GM18868 (cell line): ENCODE measurements around the gene TOMM20.

Experiments
- ATAC-seq: cut with Tn5 transposase; IDR thresholded peaks from one replicate; pipeline ENCODE4 v1.9.1; 2021; ENCODE audit warnings: mild to moderate bottlenecking, moderate library complexity; ENCODE audit not compliant: unreplicated experiment

Gene TOMM20

DNA sequence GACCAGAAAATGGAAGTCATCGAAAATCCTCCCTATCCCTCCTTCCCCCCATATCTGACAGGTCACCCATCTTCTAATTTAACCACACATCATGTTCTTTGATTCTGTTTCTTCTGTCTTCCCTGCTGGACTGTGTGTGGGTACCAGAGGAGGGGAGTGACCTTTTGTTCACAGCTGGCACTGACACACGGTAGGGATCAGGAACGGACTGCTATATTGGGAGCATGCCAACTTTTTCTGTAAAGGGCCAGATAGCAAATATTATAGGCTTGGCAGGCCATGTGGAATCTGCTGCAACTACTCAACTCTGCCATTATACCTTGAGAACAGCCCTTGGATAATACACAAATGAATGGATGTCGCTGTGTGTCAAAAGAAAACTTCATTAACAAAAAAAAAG lies 7.5 kb upstream of the TOMM20 start:
- no peak for ATAC-seq

DNA sequence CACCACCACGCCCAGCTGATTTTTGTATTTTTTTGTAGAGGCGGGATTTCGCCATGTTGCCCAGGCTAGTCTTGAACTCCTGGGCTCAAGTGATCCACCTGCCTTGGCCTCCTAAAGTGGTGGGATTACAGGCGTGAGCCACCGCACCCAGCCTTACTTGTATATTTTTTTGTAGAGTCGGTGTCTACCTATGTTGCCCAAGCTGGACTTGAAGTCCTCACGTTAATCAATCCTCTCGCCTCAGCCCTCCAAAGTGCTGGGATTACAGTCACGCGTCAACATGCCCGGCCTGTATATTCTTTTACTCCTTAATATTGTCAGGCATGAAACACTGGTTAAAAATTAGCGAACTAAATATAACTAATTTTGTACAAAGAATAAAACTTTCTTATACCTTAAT lies 5.5 kb upstream of the TOMM20 start:
- ATAC-seq = no peak

DNA sequence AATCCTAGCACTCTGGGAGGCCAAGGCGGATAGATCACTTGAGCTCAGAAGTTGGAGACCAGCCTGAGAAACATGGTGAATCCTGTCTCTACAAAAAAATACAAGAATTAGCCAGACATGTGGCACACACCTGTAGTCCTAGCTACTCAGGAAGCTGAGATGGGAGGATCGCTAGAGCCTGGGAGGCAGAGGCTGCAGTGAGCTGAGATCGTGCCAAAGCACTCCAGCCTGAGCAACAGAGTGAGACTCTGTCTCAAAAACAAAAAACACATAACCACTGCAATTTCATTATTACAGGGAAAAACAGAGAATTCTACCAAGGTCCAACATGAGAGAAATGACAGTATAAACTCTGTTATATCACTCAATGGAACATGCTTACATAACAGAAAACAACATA lies 4.4 kb upstream of the TOMM20 start:
- no peak for ATAC-seq

DNA sequence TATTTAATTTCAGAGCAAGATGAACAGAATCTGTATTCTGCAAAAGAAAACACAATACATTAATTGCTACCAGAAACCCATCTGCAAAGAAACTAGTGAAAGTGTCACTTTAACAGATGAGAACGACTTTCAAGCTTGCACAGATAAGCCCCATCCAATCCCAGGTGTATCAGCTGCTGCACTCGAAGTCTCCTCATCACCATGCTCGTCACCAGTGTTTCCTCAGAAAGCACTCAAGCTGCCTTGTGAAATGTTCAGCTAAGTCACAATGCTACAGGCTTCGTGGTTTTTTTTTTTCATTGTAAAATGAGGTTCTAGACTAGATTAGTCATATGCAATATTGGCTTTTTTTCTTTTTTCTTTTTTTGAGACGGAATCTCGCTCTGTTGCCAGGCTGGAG lies 3.3 kb upstream of the TOMM20 start:
- no peak for ATAC-seq

DNA sequence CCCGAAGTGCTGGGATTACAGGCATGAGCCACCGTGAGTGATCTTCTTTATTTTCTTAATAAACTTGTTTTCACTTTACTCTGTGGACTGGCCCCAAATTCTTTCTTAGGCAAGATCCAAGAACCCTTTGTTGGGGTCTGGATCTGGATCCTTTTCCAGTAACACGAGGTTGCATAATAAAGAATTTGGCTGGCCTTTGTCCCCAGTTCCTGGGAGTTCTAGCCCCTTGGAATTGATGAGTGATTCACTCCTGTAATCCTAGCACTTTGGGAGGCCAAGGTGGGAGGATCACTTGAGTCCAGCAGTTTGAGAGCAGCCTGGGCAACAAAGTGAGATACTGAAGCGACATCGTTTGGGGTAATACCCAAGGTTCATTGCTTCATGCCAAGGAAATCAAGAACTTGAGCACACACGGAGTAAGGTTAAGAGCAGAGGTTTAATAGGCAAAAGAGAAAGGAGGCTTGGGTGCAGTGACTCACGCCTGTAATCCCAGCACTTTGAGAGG lies 2.2 kb upstream of the TOMM20 start:
- ATAC-seq = no peak

DNA sequence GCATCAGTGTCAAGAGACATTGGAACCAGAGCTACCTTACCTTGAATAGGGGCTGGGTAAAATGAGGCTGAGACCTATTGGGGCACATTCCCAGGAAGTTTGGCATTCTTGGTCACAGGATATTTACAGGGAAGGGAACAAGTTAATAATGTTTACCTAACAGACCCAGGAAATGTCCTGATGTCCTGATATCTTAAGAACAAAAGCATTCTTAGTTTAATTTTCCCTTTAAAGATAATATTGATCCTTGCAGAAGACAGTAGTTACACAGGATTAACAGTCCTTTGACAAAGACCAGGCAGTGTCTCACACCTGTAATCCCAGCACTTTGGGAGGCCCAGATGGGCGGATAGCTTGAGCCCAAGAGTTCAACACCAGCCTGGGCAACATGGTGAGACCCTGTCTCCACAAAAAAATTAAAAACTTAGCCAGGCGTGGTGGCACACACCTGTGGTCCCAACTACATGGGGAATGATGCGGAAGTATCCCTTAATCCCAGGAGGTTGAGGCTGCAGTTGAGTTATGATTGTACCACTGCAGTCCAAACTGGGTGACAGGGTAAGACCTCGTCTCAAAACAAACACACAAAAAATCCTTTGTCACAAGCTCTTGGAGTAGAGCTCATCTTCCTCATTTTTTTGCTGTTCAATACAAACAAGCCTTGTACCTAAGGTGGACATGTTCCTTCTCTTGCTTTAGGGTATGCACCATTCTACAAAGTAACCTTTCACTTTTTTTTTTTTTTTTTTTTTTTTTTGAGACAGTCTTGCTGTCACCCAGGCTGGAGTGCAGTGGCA lies 1.3 kb upstream of the TOMM20 start:
- no peak for ATAC-seq

DNA sequence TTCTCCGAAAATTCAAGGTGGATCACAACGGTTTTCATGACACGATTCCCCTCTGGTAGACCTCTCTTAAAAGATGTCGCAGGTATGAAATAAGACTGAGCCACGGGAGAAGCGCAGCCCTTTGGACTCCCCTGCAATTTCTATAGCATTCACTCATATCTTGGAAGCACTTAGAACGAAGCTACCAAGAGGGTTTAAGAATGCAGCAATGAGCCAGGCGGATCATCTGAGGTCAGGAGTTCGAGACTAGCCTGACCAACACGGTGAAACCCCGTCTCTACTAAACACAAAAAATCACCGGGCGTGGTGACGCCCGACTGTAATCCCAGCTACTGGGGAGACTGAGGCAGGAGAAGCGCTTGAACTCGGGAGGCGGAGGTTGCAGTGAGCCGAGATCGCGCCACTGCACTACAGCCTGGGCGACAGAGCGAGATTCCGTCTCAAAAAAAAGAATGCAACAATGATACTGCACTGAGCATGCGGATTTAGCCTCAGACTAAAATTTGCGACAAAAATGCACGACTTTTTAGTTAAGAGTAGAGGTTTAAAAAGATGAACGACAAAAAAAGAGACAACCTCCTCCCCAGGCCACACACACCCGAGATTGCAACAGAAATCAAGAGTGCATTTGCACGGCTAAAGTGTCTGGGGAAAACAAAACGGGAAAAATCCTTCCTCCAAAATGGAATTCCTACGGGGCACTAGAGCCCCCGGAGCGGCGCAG lies 743 bp downstream of the TOMM20 start:
- no peak for ATAC-seq

DNA sequence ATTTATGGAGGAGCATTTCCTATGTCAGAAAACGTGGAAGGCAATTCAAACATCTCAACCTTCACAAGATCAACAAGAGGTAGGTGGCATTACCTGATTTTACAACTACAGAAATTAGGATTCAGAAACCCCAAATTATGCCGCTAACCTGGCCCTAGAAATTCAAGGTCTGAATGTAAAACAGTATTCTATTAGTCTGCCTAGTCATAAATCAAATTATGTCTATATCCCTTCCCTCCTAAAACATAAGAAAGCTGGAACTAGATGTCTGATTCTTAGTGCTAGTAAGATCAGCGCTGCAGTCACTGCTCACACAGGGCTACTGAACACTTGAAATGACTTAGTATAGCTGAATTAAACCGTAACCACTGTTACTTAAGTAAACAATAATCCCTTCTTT lies 1.4 kb downstream of the TOMM20 start:
- no peak for ATAC-seq

DNA sequence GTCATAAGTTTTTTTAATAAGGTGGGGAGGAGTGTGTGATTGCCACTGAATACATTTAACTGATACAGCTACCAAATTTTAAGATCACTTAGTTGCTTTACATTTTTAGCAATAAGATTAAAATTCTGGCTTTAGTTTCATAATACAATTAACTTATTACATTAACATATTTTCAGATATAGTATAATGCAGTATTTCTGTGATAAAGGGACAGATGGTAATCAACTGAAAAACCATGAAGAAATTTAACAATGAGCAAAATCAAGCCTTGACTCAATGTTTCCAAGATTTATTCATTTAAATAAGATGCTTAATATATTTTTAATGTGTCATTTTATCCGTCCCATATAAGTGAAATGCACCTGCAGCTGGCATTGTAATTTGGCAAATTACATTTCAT lies 4.0 kb downstream of the TOMM20 start:
- ATAC-seq = no peak

DNA sequence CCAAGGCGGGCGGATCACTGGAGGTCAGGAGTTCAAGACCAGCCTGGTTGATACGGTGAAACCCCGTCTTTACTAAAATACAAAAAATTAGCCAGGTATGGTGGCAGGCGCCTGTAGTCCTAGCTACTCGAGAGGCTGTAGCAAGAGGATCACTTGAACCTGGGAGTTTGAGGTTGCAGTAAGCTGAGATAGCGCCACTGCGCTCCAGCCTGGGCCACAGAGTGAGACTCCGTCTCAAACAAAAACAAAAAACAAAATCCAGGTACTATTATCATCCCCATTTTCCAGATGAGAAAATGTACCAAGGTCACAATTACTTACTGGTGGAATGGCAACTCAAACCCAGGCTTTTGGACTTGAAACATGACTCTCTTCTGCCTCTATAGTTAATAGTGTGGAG lies 4.5 kb downstream of the TOMM20 start:
- no peak for ATAC-seq

DNA sequence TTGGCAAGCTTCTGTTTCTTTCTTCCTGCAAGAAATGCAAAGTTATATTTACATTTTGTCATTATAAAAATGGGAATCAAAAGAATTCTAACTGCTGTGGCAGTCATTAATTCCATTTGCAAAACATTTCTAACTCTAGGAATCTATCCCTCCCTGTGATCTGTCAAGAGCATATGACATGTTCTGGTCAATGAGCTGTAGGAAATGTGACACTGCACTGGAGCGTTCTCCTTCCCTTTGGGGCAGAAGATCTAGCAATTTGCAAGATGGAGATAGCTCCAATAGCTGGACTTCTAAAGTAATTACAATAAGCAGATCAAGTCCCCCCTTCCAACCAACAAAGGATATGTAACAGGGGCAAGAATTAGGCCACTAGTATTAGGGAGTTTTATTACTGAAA lies 6.3 kb downstream of the TOMM20 start:
- ATAC-seq = no peak

DNA sequence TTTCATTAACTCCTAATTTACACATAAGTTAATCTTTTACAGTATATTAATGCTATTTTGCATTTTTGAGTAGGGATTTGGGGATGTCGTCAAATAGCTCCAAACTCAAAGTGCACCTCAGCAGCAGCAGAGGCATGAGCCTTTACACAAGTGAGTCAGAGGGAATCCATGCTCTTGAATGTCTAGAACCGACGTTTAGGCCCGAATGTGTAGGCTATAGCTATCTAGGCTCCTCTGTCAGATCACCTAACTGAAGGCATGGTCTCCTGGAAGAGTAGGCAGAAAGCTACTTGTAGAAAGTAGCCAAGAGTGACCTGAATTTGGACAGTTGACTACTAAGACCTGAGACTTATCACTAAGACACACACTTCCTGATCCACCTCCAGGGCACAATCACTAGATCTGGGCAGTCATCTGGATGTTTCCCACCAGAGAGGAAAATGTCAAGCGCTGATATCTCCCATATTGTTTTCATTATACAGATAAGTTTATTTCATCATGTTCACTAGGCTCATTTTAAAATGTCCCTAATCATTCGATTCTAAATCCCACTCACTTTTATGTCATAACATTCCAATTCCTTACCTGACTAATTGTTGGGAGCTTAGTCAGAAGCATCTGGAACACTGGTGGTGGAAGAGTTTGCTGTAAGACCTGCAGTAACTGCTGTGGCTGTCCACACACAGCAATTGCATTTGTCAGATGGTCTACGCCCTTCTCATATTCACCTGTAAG lies 15.3 kb downstream of the TOMM20 start:
- ATAC-seq = no peak

DNA sequence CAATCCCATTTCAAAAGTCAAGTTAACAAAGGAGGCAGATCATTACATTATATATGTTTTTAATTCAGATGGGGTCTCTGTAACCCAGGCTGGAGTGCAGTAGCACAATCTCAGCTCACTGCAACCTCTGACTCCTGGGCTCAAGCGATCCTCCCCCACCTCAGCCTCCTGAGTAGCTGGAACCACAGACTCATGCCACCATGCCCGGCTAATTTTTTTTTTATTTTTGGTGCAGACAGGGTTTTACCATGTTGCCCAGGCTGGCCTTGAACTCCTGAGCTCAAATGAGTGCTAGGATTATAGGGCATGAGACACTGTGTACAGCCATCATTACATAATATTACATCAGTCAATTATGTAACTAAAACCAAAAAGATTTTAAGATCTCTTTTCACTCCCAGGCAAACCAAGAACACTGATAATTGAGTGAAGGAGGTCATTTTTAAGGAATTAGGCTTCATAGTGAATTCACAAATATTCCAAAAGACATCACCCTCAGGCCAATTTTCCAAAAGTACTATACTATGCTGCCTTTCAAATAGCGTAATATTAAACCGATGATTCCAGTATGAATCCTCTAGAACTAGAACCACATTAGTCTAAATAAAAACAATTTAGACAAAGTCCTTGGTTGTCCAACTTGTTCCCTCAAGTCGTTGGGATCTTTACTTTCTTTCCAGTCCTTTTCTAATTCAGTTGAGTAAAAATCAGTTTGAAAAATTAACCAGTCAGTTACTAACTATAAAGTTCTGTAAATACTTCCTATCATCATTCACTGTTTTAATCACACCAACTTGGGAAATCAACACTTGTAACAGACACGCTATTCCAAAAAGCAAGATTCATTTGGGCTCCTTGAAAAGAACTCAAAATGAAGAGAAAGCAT lies 16.1 kb downstream of the TOMM20 start:
- ATAC-seq = no peak

DNA sequence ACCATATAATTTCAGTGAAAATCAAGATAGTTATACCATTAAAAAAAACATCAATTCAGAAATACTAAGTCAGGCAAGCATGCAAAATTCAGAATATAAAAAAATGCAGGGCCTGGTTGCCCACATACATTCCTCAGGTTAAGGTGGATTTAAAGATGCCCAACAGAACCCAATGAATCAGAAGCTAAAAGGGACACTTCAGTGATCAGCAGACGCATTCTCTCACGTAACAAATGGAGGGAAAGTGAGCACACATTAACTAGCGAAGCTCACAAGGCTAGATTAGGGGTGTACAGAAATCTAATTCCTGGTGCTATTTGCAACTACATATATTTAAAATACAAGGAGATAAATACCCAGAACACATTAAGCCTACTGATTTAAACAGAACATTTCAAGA lies 17.5 kb downstream of the TOMM20 start:
- no peak for ATAC-seq

DNA sequence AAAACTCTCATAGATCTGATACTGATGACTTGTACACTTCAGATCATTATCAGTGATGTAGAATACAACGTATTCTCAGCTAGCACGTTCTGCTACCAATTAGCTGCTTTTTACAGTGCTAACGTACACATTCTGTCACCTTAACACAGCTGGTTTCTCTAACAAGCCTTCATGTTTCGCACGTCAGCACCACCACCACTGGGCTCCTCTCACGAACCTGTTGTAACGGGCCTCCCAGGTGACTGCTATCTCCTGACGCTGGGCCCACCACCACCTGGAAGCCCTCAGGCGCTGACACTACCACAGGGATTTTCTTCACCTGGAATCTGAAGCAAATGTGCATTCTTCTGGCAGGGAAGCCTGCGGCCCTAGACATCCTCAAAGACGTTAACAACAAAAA lies 19.8 kb downstream of the TOMM20 start:
- ATAC-seq = no peak

DNA sequence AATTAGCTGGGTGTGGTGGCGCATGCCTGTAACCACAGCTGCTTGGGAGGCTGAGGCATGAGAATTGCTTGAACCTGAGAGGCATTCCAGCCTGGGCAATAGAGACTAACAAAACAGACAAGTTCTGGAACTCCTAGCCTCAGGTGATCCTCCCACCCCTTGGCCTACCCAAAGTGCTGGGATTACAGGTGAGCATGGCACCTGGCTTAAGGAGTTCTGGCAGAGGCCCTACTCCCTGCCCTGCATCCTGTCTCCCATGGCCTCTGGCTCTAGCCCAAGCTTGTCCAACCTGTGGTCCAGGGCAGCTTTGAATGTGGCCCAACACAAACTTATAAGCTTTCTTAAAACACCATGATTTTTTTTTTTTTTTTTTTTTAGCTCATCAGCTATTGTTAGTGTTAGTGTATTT lies 20.4 kb downstream of the TOMM20 start:
- ATAC-seq = no peak

DNA sequence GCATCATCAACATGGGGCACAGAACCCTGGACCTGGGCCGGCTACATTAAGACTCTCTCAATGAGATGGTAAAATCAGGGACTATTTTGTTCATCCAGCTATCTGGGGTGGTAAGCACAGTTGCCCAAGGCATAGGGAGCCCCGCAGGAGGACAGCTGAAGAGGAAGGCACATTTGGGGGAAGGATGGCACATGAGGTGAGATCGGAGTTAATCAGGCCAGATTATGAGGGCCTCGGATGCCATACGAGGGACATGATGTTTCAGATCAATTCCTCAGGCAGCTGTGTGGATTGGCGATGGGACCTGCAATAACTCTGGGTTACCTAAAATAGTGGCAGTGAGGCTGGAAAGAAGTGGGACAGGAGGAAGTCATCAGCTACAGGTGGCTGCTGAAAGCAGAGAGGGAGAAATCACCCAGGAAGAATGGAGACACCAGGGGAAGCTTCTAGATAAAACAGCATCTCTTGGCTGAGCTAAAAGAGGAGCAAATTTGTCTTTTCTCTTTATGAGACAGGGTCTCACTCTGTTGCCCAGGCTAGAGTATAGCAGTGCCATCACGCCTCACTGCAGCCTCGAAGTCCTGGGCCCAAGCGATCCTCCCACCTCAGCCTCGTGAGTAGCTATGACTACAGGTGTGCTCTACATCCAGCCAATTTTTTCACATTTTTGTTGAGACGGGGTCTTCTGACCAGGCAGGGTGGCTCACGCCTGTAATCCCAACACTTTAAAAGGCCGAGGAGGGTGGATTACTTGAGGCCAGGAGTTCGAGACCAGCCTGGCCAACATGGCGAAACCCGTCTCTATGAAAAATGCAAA lies 21.1 kb downstream of the TOMM20 start:
- ATAC-seq = no peak

DNA sequence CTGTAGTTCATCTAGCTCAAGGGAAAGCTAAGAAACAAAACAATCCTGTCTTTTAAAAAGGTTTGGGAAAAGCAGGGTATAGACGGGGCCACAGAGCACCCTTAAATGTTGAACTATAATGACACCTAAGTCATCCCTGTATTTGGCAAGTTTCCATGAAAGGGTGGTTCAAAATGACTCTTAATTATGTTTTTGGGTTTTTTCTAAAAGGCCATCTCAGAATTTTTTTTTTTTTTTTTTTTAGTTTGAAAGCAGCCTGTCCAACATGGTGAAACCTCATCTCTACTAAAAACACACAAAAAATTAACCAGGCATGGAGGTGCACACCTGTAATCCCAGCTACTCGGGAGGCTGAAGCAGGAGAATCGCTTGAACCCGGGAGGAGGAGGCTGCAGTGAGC lies 22.2 kb downstream of the TOMM20 start:
- no peak for ATAC-seq

DNA sequence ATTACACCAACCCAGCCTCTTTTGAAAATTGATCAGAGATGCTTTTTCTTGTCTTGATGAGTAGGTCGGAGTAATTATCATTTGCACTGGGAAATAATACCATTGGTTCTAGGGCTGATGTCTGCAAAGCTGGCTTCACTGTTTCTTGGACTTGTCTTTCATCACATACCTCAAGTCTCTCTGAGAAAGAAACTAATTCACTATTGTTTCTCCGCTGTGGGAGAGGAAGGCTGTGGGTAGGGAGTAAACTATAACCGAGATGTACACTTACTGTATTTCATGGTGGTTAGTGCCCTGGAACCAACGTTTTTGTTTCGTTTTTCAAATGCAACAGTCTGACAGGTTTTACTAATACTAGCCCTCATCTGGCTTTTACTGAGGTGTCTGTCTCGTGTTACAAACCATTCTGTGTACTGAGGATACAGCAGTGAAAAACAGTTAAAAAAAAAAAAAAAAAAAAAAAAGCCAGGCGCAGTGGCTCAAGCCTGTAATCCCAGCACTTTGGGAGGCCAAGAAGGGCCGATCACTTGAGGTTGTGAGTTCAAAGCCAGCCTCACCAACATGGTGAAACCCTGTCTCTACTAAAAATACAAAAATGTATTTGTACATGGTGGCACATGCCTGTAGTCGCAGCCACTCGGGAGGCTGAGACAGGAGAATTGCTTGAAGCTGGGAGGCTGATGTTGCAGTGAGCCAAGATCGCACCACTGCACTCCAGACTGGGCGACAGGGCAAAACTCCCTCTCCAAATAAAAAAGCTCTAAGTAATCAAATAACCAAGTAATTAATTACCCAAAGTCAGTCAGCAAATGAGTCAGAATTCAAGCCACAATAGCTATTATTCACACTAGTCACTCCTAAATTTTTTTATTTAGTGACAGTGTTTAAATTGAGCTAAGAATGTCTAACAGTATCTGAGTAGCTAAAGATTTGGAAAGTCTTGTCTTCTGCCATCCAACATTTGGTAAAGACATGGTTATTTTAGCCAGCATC lies 23.3 kb downstream of the TOMM20 start:
- ATAC-seq = peak; percentile 86
